Measurements from ENCODE around the gene KXD1. TPM values are rescaled to one million over a fixed set of nuclear protein-coding genes. Genes with fewer than 3 reads are reported as not detected.

The KXD1 gene
- polyA plus RNA-seq, 2 of the 4 experiments (the other 2 are of a cell fraction), result 62.8 to 83.9 TPM

DNA sequence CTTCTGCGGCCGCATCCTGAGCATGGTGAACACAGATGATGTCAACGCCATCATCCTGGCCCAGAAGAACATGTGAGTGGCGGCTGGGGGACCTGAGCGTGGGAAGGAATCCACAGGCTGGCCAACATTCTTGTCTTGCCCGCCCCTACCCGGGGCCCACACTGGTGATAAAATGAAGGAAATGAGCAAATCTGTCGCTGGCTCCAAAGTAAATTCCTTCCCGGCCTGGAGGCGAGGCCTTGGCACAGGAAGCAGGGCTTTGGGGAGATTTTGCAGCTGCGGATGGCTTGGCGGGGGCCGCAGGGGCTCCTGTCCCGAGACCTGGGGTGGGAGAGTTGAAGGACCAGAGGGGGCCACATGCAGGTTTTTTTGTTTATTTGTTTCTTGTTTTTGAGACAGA lies 4.4 kb downstream of the KXD1 start:
- 90% methylated on average over 10 of the region's 14 CpGs for WGBS (ENCODE audit: missing lambda C conversion rate)
- H3K9me3 ChIP-seq, result no peaks in the 10 kb centered on the region
- CTCF ChIA-PET, result interaction anchor here (1.0 to 1.9 kb wide), 2 partner anchors 9 to 92 kb away, joined by 3 to 7 read pairs; partner anchors contain the start of gene UBA52
- no peak for FAIRE-seq
- DNase-seq (ENCODE audit: low read depth in 1 of 2, low spot score in 1 of 2), result no peak
- peaks cover 11% of the 10 kb centered on the region; the same call in 2 of the 3 replicates for H3K4me1 ChIP-seq
- TF ChIP-seq, protein P1, sequence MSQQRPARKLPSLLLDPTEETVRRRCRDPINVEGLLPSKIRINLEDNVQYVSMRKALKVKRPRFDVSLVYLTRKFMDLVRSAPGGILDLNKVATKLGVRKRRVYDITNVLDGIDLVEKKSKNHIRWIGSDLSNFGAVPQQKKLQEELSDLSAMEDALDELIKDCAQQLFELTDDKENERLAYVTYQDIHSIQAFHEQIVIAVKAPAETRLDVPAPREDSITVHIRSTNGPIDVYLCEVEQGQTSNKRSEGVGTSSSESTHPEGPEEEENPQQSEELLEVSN (IDR thresholded peaks at IDR 0.05; ENCODE audit: borderline replicate concordance, low read depth), result no peak
- TF ChIP-seq, protein P2, sequence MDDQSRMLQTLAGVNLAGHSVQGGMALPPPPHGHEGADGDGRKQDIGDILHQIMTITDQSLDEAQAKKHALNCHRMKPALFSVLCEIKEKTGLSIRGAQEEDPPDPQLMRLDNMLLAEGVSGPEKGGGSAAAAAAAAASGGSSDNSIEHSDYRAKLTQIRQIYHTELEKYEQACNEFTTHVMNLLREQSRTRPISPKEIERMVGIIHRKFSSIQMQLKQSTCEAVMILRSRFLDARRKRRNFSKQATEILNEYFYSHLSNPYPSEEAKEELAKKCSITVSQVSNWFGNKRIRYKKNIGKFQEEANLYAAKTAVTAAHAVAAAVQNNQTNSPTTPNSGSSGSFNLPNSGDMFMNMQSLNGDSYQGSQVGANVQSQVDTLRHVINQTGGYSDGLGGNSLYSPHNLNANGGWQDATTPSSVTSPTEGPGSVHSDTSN (IDR thresholded peaks at IDR 0.05), result no peak
- TF ChIP-seq MYC (IDR thresholded peaks at IDR 0.05; ENCODE audit: borderline replicate concordance, low read length) (no peak), HOXB5 (CRISPR knock-in tag; IDR thresholded peaks at IDR 0.05) (no peak), HOXB13 (CRISPR knock-in tag; IDR thresholded peaks at IDR 0.05; ENCODE audit: low read depth) (no peak), FOXS1 (CRISPR knock-in tag; IDR thresholded peaks at IDR 0.05) (no peak), RARB (CRISPR knock-in tag; IDR thresholded peaks at IDR 0.05) (no peak), CHD2 (IDR thresholded peaks at IDR 0.05; ENCODE audit: low read length, partially characterized antibody) (no peak), MAZ (IDR thresholded peaks at IDR 0.05; ENCODE audit: borderline replicate concordance, low read depth, low read length) (no peak)
- TF ChIP-seq, protein P3, sequence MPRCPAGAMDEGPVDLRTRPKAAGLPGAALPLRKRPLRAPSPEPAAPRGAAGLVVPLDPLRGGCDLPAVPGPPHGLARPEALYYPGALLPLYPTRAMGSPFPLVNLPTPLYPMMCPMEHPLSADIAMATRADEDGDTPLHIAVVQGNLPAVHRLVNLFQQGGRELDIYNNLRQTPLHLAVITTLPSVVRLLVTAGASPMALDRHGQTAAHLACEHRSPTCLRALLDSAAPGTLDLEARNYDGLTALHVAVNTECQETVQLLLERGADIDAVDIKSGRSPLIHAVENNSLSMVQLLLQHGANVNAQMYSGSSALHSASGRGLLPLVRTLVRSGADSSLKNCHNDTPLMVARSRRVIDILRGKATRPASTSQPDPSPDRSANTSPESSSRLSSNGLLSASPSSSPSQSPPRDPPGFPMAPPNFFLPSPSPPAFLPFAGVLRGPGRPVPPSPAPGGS (IDR thresholded peaks at IDR 0.05), result no peak
- TF ChIP-seq, protein P4, sequence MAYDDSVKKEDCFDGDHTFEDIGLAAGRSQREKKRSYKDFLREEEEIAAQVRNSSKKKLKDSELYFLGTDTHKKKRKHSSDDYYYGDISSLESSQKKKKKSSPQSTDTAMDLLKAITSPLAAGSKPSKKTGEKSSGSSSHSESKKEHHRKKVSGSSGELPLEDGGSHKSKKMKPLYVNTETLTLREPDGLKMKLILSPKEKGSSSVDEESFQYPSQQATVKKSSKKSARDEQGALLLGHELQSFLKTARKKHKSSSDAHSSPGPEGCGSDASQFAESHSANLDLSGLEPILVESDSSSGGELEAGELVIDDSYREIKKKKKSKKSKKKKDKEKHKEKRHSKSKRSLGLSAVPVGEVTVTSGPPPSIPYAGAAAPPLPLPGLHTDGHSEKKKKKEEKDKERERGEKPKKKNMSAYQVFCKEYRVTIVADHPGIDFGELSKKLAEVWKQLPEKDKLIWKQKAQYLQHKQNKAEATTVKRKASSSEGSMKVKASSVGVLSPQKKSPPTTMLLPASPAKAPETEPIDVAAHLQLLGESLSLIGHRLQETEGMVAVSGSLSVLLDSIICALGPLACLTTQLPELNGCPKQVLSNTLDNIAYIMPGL (CRISPR knock-in tag; IDR thresholded peaks at IDR 0.05; ENCODE audit: borderline replicate concordance), result no peak
- POLR2A ChIA-PET, result no interaction called here
- no peak overlapping the region for H3K4me2 ChIP-seq
- H3K4me3 ChIP-seq, result no peak overlapping the region
- no peak for ATAC-seq
- H3K27ac ChIP-seq, result no peak overlapping the region

DNA sequence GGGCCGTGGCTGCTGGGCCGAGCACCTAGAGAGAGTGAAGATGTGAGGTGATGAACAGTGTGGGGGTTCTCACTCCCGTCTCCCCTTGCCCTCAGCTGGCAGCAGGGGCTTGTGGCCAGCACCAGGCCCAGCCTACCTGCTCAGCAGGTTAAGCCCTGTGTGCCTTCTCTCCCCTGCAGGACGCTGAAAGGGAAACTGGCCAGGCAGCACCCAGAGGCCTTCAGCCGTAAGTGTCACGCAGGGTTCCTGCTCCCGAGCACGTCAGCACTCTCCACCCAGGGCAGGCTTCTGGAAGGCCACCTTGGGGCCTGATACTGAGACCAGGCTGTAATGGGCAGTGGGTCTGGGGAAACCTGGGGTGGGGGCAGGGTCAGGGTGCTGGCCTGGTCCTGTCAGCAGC lies 9.3 kb downstream of the KXD1 start:
- no peak overlapping the region for H3K4me2 ChIP-seq
- FAIRE-seq, result no peak
- TF ChIP-seq CBX2 (IDR thresholded peaks at IDR 0.05; ENCODE audit: borderline replicate concordance, low read depth) (no peak), BHLHE40 (IDR thresholded peaks at IDR 0.05; ENCODE audit: low read depth, low read length) (no peak), HOXB13 (CRISPR knock-in tag; IDR thresholded peaks at IDR 0.05; ENCODE audit: low read depth) (no peak), MYC (IDR thresholded peaks at IDR 0.05; ENCODE audit: borderline replicate concordance, low read length) (no peak)
- TF ChIP-seq, protein P4 (CRISPR knock-in tag; IDR thresholded peaks at IDR 0.05; ENCODE audit: borderline replicate concordance), result no peak
- TF ChIP-seq, protein P5, sequence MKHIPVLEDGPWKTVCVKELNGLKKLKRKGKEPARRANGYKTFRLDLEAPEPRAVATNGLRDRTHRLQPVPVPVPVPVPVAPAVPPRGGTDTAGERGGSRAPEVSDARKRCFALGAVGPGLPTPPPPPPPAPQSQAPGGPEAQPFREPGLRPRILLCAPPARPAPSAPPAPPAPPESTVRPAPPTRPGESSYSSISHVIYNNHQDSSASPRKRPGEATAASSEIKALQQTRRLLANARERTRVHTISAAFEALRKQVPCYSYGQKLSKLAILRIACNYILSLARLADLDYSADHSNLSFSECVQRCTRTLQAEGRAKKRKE (CRISPR knock-in tag; IDR thresholded peaks at IDR 0.05; ENCODE audit: low read depth), result no peak
- POLR2A ChIA-PET, result no interaction called here
- 0 out of 3 replicates have a peak, but pooled peaks cover 5% of the 10 kb centered on the region for H3K4me1 ChIP-seq
- no peak for ATAC-seq
- no peak overlapping the region for H3K27ac ChIP-seq
- H3K9me3 ChIP-seq, result no peaks in the 10 kb centered on the region
- DNase-seq (ENCODE audit: low read depth in 1 of 2, low spot score in 1 of 2), result no peak
- CTCF ChIA-PET, result interaction anchor here (1.0 to 1.1 kb wide), 3 partner anchors 22 to 105 kb away, joined by 3 to 5 read pairs (median 3); no protein-coding TSS in a partner anchor
- no peak overlapping the region for H3K4me3 ChIP-seq
- WGBS (ENCODE audit: missing lambda C conversion rate), result 94% methylated on average over 4 of the region's 8 CpGs
